ENCODE results near the gene KIF26A. TPM values are rescaled to one million over a fixed set of nuclear protein-coding genes. Genes with fewer than 3 reads are reported as not detected.

Gene KIF26A
- total RNA-seq, 2 donors from 2014 or later = 5.6 to 14.1 TPM

GRCh38 chr14:104228221-104228620 lies 89.8 kb downstream of the KIF26A start:
- TF ChIP-seq CTCF (IDR thresholded peaks at IDR 0.05) = no peak
- DNase-seq (ENCODE audit: low spot score) = no peak
- H3K4me3 ChIP-seq = no peak overlapping the region
- peaks cover 0 to 11% of the 10 kb centered on the region in 2 donors for H3K4me1 ChIP-seq
- H3K27me3 ChIP-seq = no peaks in the 10 kb centered on the region
- no peaks in the 10 kb centered on the region for H3K36me3 ChIP-seq
- peaks cover 0 to 5% of the 10 kb centered on the region in 2 donors for H3K9me3 ChIP-seq
- H3K27ac ChIP-seq = no peak overlapping the region

- Histone ChIP-seq H3K4me3 (no peak overlapping the region), H3K36me3 (no peaks in the 10 kb centered on the region), H3K4me1 (peaks cover 0 to 4% of the 10 kb centered on the region in 2 donors), H3K27me3 (no peaks in the 10 kb centered on the region), H3K27ac (no peak overlapping the region), H3K9me3 (peaks cover 0 to 10% of the 10 kb centered on the region in 2 donors)
- no peak for DNase-seq (ENCODE audit: low spot score)
- TF ChIP-seq CTCF (IDR thresholded peaks at IDR 0.05) = no peak
Observed at GRCh38 chr14:104228716-104229533, 90.5 kb downstream of the KIF26A start.

- Histone ChIP-seq H3K9me3 (peaks cover 0 to 16% of the 10 kb centered on the region in 2 donors), H3K36me3 (no peaks in the 10 kb centered on the region), H3K27me3 (no peaks in the 10 kb centered on the region), H3K4me1 (no peaks in the 10 kb centered on the region), H3K4me3 (no peak overlapping the region), H3K27ac (no peak overlapping the region)
- DNase-seq (ENCODE audit: low spot score) = no peak
- TF ChIP-seq CTCF (IDR thresholded peaks at IDR 0.05) = no peak
Observed at GRCh38 chr14:104229534-104230055, 91.2 kb downstream of the KIF26A start.

- no peaks in the 10 kb centered on the region for H3K4me1 ChIP-seq
- DNase-seq (ENCODE audit: low spot score) = no peak
- peaks cover 0 to 16% of the 10 kb centered on the region in 2 donors for H3K9me3 ChIP-seq
- no peak overlapping the region for H3K4me3 ChIP-seq
- no peak for TF ChIP-seq CTCF (IDR thresholded peaks at IDR 0.05)
- no peaks in the 10 kb centered on the region for H3K27me3 ChIP-seq
- no peaks in the 10 kb centered on the region for H3K36me3 ChIP-seq
- H3K27ac ChIP-seq = no peak overlapping the region
Observed at GRCh38 chr14:104230119-104230815, 91.9 kb downstream of the KIF26A start.

MicroRNAs encoded within 50 kb of the gene (microRNA counts, 767-probe panel; counts per million panel counts)
- microRNA hsa-miR-203 = 0 to 31.0 counts per million in 2 donors

Small RNA genes lying within 50 kb of the gene (microRNA-seq; reads per million reads assigned to microRNA genes)
- gene MIR203A (ENCODE audit: borderline number of aligned reads in 2 of 2, borderline replicate concordance in 1 of 2) (0 reads per million in 2 donors), gene MIR203B (ENCODE audit: borderline number of aligned reads in 2 of 2, borderline replicate concordance in 1 of 2) (0 reads per million in 2 donors)

Other genes with a start within 250 kb of the KIF26A start
- gene TDRD9, start 210.1 kb upstream of the KIF26A start, total RNA-seq = 10 to 100 TPM in 1 of 2 donors, 1 to 10 TPM in 1; 8.6 to 20.8 TPM
- 10 to 100 TPM in 1 of 2 donors, 1 to 10 TPM in 1; 7.6 to 25.2 TPM for gene RD3L, start 196.1 kb upstream of the KIF26A start, total RNA-seq
- gene ASPG, start 52.9 kb upstream of the KIF26A start, total RNA-seq = 100 to 1,000 TPM in 1 of 2 donors, 10 to 100 TPM in 1; 78.5 to 161 TPM

Measured in right atrium auricular region (tissue), 2 donors.